HCT116 (cell line): ENCODE measurements around the gene MYZAP. TPM values are rescaled to one million over a fixed set of nuclear protein-coding genes. Genes with fewer than 3 reads are reported as not detected.

Experiments
- ATAC-seq: fragments of 200-7000 bp; cut with Tn5 transposase; 2 replicates; pipeline ENCODE4 v1.9.1; 2020; ENCODE audit warnings: mild to moderate bottlenecking, moderate library complexity
- BruUV-seq: library from RNA; stranded (reverse); fragments of 400-500 nt; replicated peaks from 2 replicates; lab custom pipeline; 2021; lab: Mats Ljungman, UMichigan
- CTCF ChIA-PET: fragments of 300-600 bp; sonication (Branson Sonifier 250); formaldehyde crosslinking; loops from one replicate; lab custom pipeline; 2021; ENCODE audit warnings: antibody characterized with exemption; lab: Charles Lee
- POLR2A ChIA-PET: fragments of 300-600, 350-600 bp; sonication (Branson Sonifier 250); formaldehyde crosslinking; loops from one replicate; lab custom pipeline; 2021; ENCODE audit warnings: antibody characterized with exemption; lab: Charles Lee
- RAD21 ChIA-PET, 2 experiments: fragments of 300-600 bp; sonication (Branson Sonifier 250); formaldehyde crosslinking; loops; one replicate each; lab custom pipeline; 2023; ENCODE audit warnings: low total read pairs in 2 of 2; ENCODE audit not compliant: uncharacterized antibody in 2 of 2, unreplicated experiment in 2 of 2, low non-redundant PET in 1 of 2; lab: Charles Lee
- DNase-seq: peaks from one replicate; pipeline ENCODE4 v3.0.0-alpha.2; 2010; ENCODE audit warnings: low read depth, low spot score
- H2AFZ ChIP-seq: fragments of 200-600 bp; shearing (Covaris generic), sonication (generic); 2 replicates; pipeline ENCODE4 v1.6.1; 2017; ENCODE audit warnings: low read depth, mixed run types, mixed read lengths, antibody characterized with exemption, low read length; ENCODE audit not compliant: poor library complexity, severe bottlenecking
- H3K27ac ChIP-seq: 2 replicates; pipeline ENCODE4 v1.5.1; 2012; ENCODE audit warnings: low read depth, low read length
- H3K27me3 ChIP-seq: fragments of 200-600 bp; sonication (generic); 2 replicates; pipeline ENCODE4 v1.6.1; 2016; ENCODE audit warnings: mixed run types, low read length, mixed read lengths; ENCODE audit not compliant: insufficient read depth
- H3K36me3 ChIP-seq, 2 experiments: fragments of 200-500 bp in 1 of 2; fragments of 200-600 bp in 1 of 2; sonication (Bioruptor generic) in 1 of 2; sonication (generic) in 1 of 2; 2 replicates each; pipeline versions ENCODE4 v1.5.1 to v1.6.1; 2014 to 2016; ENCODE audit warnings: low read length in 2 of 2, inconsistent platforms in 1 of 2, mixed read lengths in 1 of 2, mixed run types in 1 of 2; ENCODE audit not compliant: insufficient read depth in 2 of 2, control insufficient read depth in 1 of 2
- H3K4me1 ChIP-seq, 2 experiments: fragments of 200-600 bp in 1 of 2; sonication (generic) in 1 of 2; 2 replicates each; pipeline versions ENCODE4 v1.5.1 to v1.6.1; 2012 to 2017; ENCODE audit warnings: low read length in 2 of 2, inconsistent platforms in 1 of 2, mild to moderate bottlenecking in 1 of 2, mixed read lengths in 1 of 2, mixed run types in 1 of 2, moderate library complexity in 1 of 2; ENCODE audit not compliant: insufficient read depth in 2 of 2, control insufficient read depth in 1 of 2
- H3K4me2 ChIP-seq: fragments of 200-600 bp; sonication (generic); 2 replicates; pipeline ENCODE4 v1.6.1; 2017; ENCODE audit warnings: mixed run types, low read length, mixed read lengths
- H3K4me3 ChIP-seq, 2 experiments: fragments of 200-600 bp in 1 of 2; sonication (generic) in 1 of 2; replicated peaks in 1 of 2; 2 replicates each; pipeline ENCODE4 v1.5.1; 2011 to 2016; ENCODE audit warnings: low read length in 2 of 2, control low read depth in 1 of 2, low read depth in 1 of 2, mild to moderate bottlenecking in 1 of 2, mixed read lengths in 1 of 2, mixed run types in 1 of 2
- H3K79me2 ChIP-seq: fragments of 200-600 bp; sonication (generic); 2 replicates; pipeline ENCODE4 v1.6.1; 2017; ENCODE audit warnings: mild to moderate bottlenecking, mixed run types, low read length, moderate library complexity, mixed read lengths; ENCODE audit not compliant: insufficient read depth
- H3K9ac ChIP-seq: fragments of 200-600 bp; sonication (generic); 2 replicates; pipeline ENCODE4 v1.6.1; 2016; ENCODE audit warnings: low read length, mixed read lengths
- H3K9me2 ChIP-seq: fragments of 200-600 bp; sonication (generic), shearing (Covaris generic); 2 replicates; pipeline ENCODE4 v1.6.1; 2017; ENCODE audit warnings: mixed run types, mild to moderate bottlenecking, moderate library complexity; ENCODE audit not compliant: insufficient read depth
- H3K9me3 ChIP-seq, 2 experiments: fragments of 200-500 bp in 1 of 2; fragments of 200-600 bp in 1 of 2; sonication (Bioruptor generic) in 1 of 2; sonication (generic) in 1 of 2; 2 replicates each; pipeline ENCODE4 v1.6.1; 2014 to 2017; ENCODE audit warnings: low read length in 2 of 2, mixed read lengths in 2 of 2, inconsistent platforms in 1 of 2, low read depth in 1 of 2, mild to moderate bottlenecking in 1 of 2, mixed run types in 1 of 2, moderate library complexity in 1 of 2; ENCODE audit not compliant: control insufficient read depth in 1 of 2, insufficient read depth in 1 of 2
- H4K20me1 ChIP-seq: fragments of 200-600 bp; sonication (generic), shearing (Covaris generic); 2 replicates; pipeline ENCODE4 v1.6.1; 2017; ENCODE audit warnings: mixed run types, mild to moderate bottlenecking, moderate library complexity; ENCODE audit not compliant: insufficient read depth
- ATF3 ChIP-seq: IDR thresholded peaks from 2 replicates; pipeline ENCODE4 v1.6.1; 2012
- CBX3 ChIP-seq: IDR thresholded peaks from 2 replicates; pipeline ENCODE4 v1.6.1; 2012; ENCODE audit warnings: low read depth
- CEBPB ChIP-seq: IDR thresholded peaks from 2 replicates; pipeline ENCODE4 v1.6.1; 2012; ENCODE audit warnings: low read depth
- CTCF ChIP-seq, 3 experiments: fragments of 200-600 bp in 1 of 3; sonication (generic) in 1 of 3; IDR thresholded peaks in 2 of 3; conservative IDR thresholded peaks in 1 of 3; 2 replicates each; pipeline ENCODE4 v1.5.1; 2012 to 2017; ENCODE audit warnings: low read depth in 2 of 3, low read length in 2 of 3, antibody characterized with exemption in 1 of 3, borderline replicate concordance in 1 of 3, control low read depth in 1 of 3, mild to moderate bottlenecking in 1 of 3, mixed read lengths in 1 of 3, mixed run types in 1 of 3, moderate library complexity in 1 of 3; ENCODE audit not compliant: insufficient read depth in 1 of 3
- EGR1 ChIP-seq: IDR thresholded peaks from 2 replicates; pipeline ENCODE4 v1.6.1; 2012; ENCODE audit warnings: low read depth
- ELF1 ChIP-seq: IDR thresholded peaks from 2 replicates; pipeline ENCODE4 v1.6.1; 2012; ENCODE audit warnings: low read depth, borderline replicate concordance
- EZH2 ChIP-seq: fragments of 200-600 bp; sonication (generic); IDR thresholded peaks from 2 replicates; pipeline ENCODE4 v1.6.1; 2017; ENCODE audit warnings: antibody characterized with exemption, mixed run types
- EZH2phosphoT487 ChIP-seq: fragments of 200-600 bp; IDR thresholded peaks from 2 replicates; pipeline ENCODE4 v1.6.1; 2018; ENCODE audit warnings: antibody characterized with exemption, borderline replicate concordance
- FOSL1 ChIP-seq: IDR thresholded peaks from 2 replicates; pipeline ENCODE4 v1.6.1; 2012; ENCODE audit warnings: low read depth
- JUND ChIP-seq: IDR thresholded peaks from 2 replicates; pipeline ENCODE4 v1.6.1; 2012
- MAX ChIP-seq: IDR thresholded peaks from 2 replicates; pipeline ENCODE4 v1.6.1; 2012
- RAD21 ChIP-seq: IDR thresholded peaks from 2 replicates; pipeline ENCODE4 v1.6.1; 2012; ENCODE audit warnings: low read depth, mild to moderate bottlenecking
- SIN3A ChIP-seq: IDR thresholded peaks from 2 replicates; pipeline ENCODE4 v1.6.1; 2012; ENCODE audit warnings: low read depth
- SP1 ChIP-seq: IDR thresholded peaks from 2 replicates; pipeline ENCODE4 v1.6.1; 2012; ENCODE audit warnings: low read depth
- TCF7L2 ChIP-seq: IDR thresholded peaks from 2 replicates; pipeline ENCODE4 v1.7.0; 2011; ENCODE audit warnings: borderline replicate concordance, inconsistent platforms; ENCODE audit not compliant: insufficient read depth, insufficient read length; ENCODE audit errors: extremely low read depth
- YY1 ChIP-seq: IDR thresholded peaks from 2 replicates; pipeline ENCODE4 v1.6.1; 2011; ENCODE audit warnings: low read length, low read depth, moderate library complexity, mild to moderate bottlenecking; ENCODE audit not compliant: insufficient replicate concordance; ENCODE audit errors: extremely low read depth
- ZBTB33 ChIP-seq: IDR thresholded peaks from 2 replicates; pipeline ENCODE4 v1.6.1; 2011; ENCODE audit warnings: mild to moderate bottlenecking, low read length, moderate library complexity; ENCODE audit not compliant: insufficient replicate concordance; ENCODE audit errors: extremely low read depth
- ZFX ChIP-seq: fragments of 450-650 bp; IDR thresholded peaks from 2 replicates; pipeline ENCODE4 v1.6.1; 2017
- ZNF274 ChIP-seq: fragments of 200-500 bp; sonication (Bioruptor generic); IDR thresholded peaks from 2 replicates; pipeline ENCODE4 v1.6.1; 2014; ENCODE audit warnings: mild to moderate bottlenecking, low read depth, low read length, inconsistent platforms
- intact Hi-C: fragments of 100-400 bp; cut with micrococcal nuclease; formaldehyde crosslinking; loops from 2 replicates; pipeline ENCODE4 v1.10.0; 2022
- total RNA-seq: library from RNA; stranded (reverse); gene quantifications from one replicate; pipeline ENCODE4 v1.2.1, GENCODE V29; 2021; ENCODE audit not compliant: unreplicated experiment

Gene MYZAP
- total RNA-seq, 1 experiment from 2014 or later, result 5.8 TPM

- no peak for TF ChIP-seq TCF7L2
- TF ChIP-seq, all 23 proteins: peak for 0
These were observed 114.2 kb downstream of the MYZAP start (continued) for GRCh38 chr15:57705746-57706404.

GRCh38 chr15:57706405-57707209, 114.9 kb downstream of the MYZAP start, which contains the start of gene POLR2M:
POLR2M (plus strand) TSS chr15:57706714; CDS start chr15:57706843, 129 bp downstream.
- CTCF ChIA-PET, result interaction anchor here (0.8 to 1.2 kb wide), 4 partner anchors 145 to 365 kb away, joined by 3 to 4 read pairs (median 3); no protein-coding TSS in a partner anchor
- Histone ChIP-seq H3K4me3 (peak within 1 kb of the TSS; percentile 96 to 97), H3K27ac (peak within 1 kb of the TSS; percentile 71), H4K20me1 (no peaks in the 10 kb centered on the region), H3K9ac (peak within 1 kb of the TSS; percentile 97), H3K79me2 (peaks cover 49% of the 10 kb centered on the region), H3K4me2 (peak within 1 kb of the TSS; percentile 80), H3K36me3 (peaks cover 15 to 29% of the 10 kb centered on the region in 2 experiments; a peak in 3 of 4 replicates), H3K9me2 (no peaks in the 10 kb centered on the region; the same call in 1 of the 2 replicates), H3K4me1 (peaks cover 5 to 16% of the 10 kb centered on the region in 2 experiments; a peak in 3 of 4 replicates), H3K9me3 (no peaks in the 10 kb centered on the region), H3K27me3 (no peaks in the 10 kb centered on the region), H2AFZ (peak within 1 kb of the TSS; percentile 88)
- RAD21 ChIA-PET, result no interaction called here
- intact Hi-C loops, result loop anchor here (2.0 kb wide), 1 partner anchor 146 kb away; no protein-coding TSS in a partner anchor
- DNase-seq, result peak; percentile 93
- POLR2A ChIA-PET, result interaction anchor here (0.6 to 1.6 kb wide), 4 partner anchors 10 to 1683 kb away, joined by 3 to 5 read pairs (median 4); no protein-coding TSS in a partner anchor
- peak; percentile 94 for ATAC-seq
- no TSS peak for BruUV-seq
- TF ChIP-seq JUND, result peak; percentile 26; the same call in 1 of the 2 replicates
- no peak for TF ChIP-seq EZH2phosphoT487
- no peak for TF ChIP-seq FOSL1
- no peak for TF ChIP-seq CEBPB
- peak; percentile 98 for TF ChIP-seq ELF1
- no peak for TF ChIP-seq RAD21
- TF ChIP-seq EZH2, result no peak
- TF ChIP-seq YY1, result peak; percentile 96
- peak; percentile 52; the same call in 1 of the 2 replicates for TF ChIP-seq SP1
- no peak for TF ChIP-seq ZNF274
- 0 out of 2 replicates have a peak, but pooled peaks have one; percentile 44 for TF ChIP-seq CBX3
- no peak for TF ChIP-seq CTCF (IDR thresholded peaks at IDR 0.05 in 2 of 3, conservative IDR thresholded peaks at IDR 0.05 in 1 of 3; ENCODE audit: borderline replicate concordance in 1 of 3, insufficient read depth in 1 of 3, low read depth in 2 of 3, low read length in 2 of 3)
- TF ChIP-seq EGR1, result peak; percentile 63; the same call in 1 of the 2 replicates
- TF ChIP-seq MAX, result peak; percentile 83
- peak; percentile 30; the same call in 1 of the 2 replicates for TF ChIP-seq SIN3A
- peak; percentile 56 for TF ChIP-seq ZFX
- no peak for TF ChIP-seq ATF3
- peak; percentile 31 for TF ChIP-seq ZBTB33
